ENCODE results near the gene PLOD3.
A peak's percentile ranks its signal among the peaks of the same experiment; 100 is the strongest.

The PLOD3 gene

GRCh38 chr7:101238226-101239182 lies 21.1 kb upstream of the PLOD3 start:
- no peak for DNase-seq (ENCODE audit: low spot score)

GRCh38 chr7:101237206-101238067 lies 20.1 kb upstream of the PLOD3 start, which contains the start of gene CLDN15:
CLDN15 (minus strand) TSS chr7:101237802; CDS start chr7:101237581, 221 bp downstream.
- DNase-seq (ENCODE audit: low spot score) = no peak

GRCh38 chr7:101236292-101236835 lies 19.0 kb upstream of the PLOD3 start:
- no peak for DNase-seq (ENCODE audit: low spot score)

GRCh38 chr7:101235522-101235921 lies 18.1 kb upstream of the PLOD3 start:
- DNase-seq (ENCODE audit: low spot score) = no peak

GRCh38 chr7:101235050-101235449 lies 17.7 kb upstream of the PLOD3 start:
- DNase-seq (ENCODE audit: low spot score) = no peak

- no peak for DNase-seq (ENCODE audit: low spot score)
These were observed 17.3 kb upstream of the PLOD3 start for GRCh38 chr7:101234636-101235035.

- no peak for DNase-seq (ENCODE audit: low spot score)
These were observed 16.6 kb upstream of the PLOD3 start for GRCh38 chr7:101233907-101234547.

- DNase-seq (ENCODE audit: low spot score) = peak; percentile 85
These were observed 14.9 kb upstream of the PLOD3 start for GRCh38 chr7:101232141-101232850.

GRCh38 chr7:101231644-101232043 lies 14.3 kb upstream of the PLOD3 start:
- DNase-seq (ENCODE audit: low spot score) = no peak

- no peak for DNase-seq (ENCODE audit: low spot score)
These were observed 9.3 kb upstream of the PLOD3 start for GRCh38 chr7:101226721-101227120.

- DNase-seq (ENCODE audit: low spot score) = no peak
These were observed 8.3 kb upstream of the PLOD3 start for GRCh38 chr7:101225650-101226049.

GRCh38 chr7:101223528-101223927 lies 6.1 kb upstream of the PLOD3 start:
- DNase-seq (ENCODE audit: low spot score) = no peak

- no peak for DNase-seq (ENCODE audit: low spot score)
These were observed 5.0 kb upstream of the PLOD3 start for GRCh38 chr7:101222275-101222830.

GRCh38 chr7:101220295-101220694 lies 2.9 kb upstream of the PLOD3 start:
- no peak for DNase-seq (ENCODE audit: low spot score)

GRCh38 chr7:101218236-101219125 lies 1.1 kb upstream of the PLOD3 start:
- DNase-seq (ENCODE audit: low spot score) = no peak

GRCh38 chr7:101216860-101217387 lies 457 bp downstream of the PLOD3 start:
- DNase-seq (ENCODE audit: low spot score) = no peak

GRCh38 chr7:101216001-101216859 lies 1.2 kb downstream of the PLOD3 start:
- peak; percentile 56 for DNase-seq (ENCODE audit: low spot score)

- DNase-seq (ENCODE audit: low spot score) = no peak
These were observed 5.4 kb downstream of the PLOD3 start for GRCh38 chr7:101212014-101212413.

GRCh38 chr7:101211501-101211900 lies 5.9 kb downstream of the PLOD3 start:
- no peak for DNase-seq (ENCODE audit: low spot score)

All from SW480 (cell line).